ENCODE results near the gene PCSK5.

PCSK5 gene

GRCh38 chr9:76200745-76201144 is 310.3 kb downstream of the PCSK5 start:
- no peak for TF ChIP-seq YY1 (IDR thresholded peaks at IDR 0.05; ENCODE audit: low read depth)
- no peak for TF ChIP-seq USF1 (IDR thresholded peaks at IDR 0.05)
- no peak for TF ChIP-seq CEBPB (IDR thresholded peaks at IDR 0.05)
- no peak for TF ChIP-seq RAD21 (IDR thresholded peaks at IDR 0.05; ENCODE audit: low read depth)
- no peak for TF ChIP-seq MAX (IDR thresholded peaks at IDR 0.05)
- TF ChIP-seq EGR1 (IDR thresholded peaks at IDR 0.05) = no peak
- TF ChIP-seq CREB1 (IDR thresholded peaks at IDR 0.05; ENCODE audit: low read depth) = no peak
- TF ChIP-seq REST (IDR thresholded peaks at IDR 0.05; ENCODE audit: low read depth) = no peak
- TF ChIP-seq TCF12 (IDR thresholded peaks at IDR 0.05; ENCODE audit: low read depth) = no peak
- no peak for TF ChIP-seq TEAD4 (IDR thresholded peaks at IDR 0.05)
- no peak for TF ChIP-seq ZBTB7A (IDR thresholded peaks at IDR 0.05; ENCODE audit: low read depth)
- no peak for TF ChIP-seq EP300 (IDR thresholded peaks at IDR 0.05; ENCODE audit: borderline replicate concordance)
- no peak for TF ChIP-seq FOXM1 (IDR thresholded peaks at IDR 0.05; ENCODE audit: borderline replicate concordance, low read depth)
- no peak for TF ChIP-seq NFIC (IDR thresholded peaks at IDR 0.05)
- TF ChIP-seq TAF1 (IDR thresholded peaks at IDR 0.05; ENCODE audit: low read depth) = no peak

- TF ChIP-seq TAF1 (IDR thresholded peaks at IDR 0.05; ENCODE audit: low read depth) = no peak
- no peak for TF ChIP-seq MAX (IDR thresholded peaks at IDR 0.05)
- no peak for TF ChIP-seq REST (IDR thresholded peaks at IDR 0.05; ENCODE audit: low read depth)
- TF ChIP-seq TCF12 (IDR thresholded peaks at IDR 0.05; ENCODE audit: low read depth) = no peak
- no peak for TF ChIP-seq YY1 (IDR thresholded peaks at IDR 0.05; ENCODE audit: low read depth)
- TF ChIP-seq EGR1 (IDR thresholded peaks at IDR 0.05) = no peak
- TF ChIP-seq RAD21 (IDR thresholded peaks at IDR 0.05; ENCODE audit: low read depth) = no peak
- TF ChIP-seq CEBPB (IDR thresholded peaks at IDR 0.05) = no peak
- no peak for TF ChIP-seq TEAD4 (IDR thresholded peaks at IDR 0.05)
- no peak for TF ChIP-seq NFIC (IDR thresholded peaks at IDR 0.05)
- no peak for TF ChIP-seq CREB1 (IDR thresholded peaks at IDR 0.05; ENCODE audit: low read depth)
- TF ChIP-seq FOXM1 (IDR thresholded peaks at IDR 0.05; ENCODE audit: borderline replicate concordance, low read depth) = no peak
- TF ChIP-seq ZBTB7A (IDR thresholded peaks at IDR 0.05; ENCODE audit: low read depth) = no peak
- no peak for TF ChIP-seq USF1 (IDR thresholded peaks at IDR 0.05)
- TF ChIP-seq EP300 (IDR thresholded peaks at IDR 0.05; ENCODE audit: borderline replicate concordance) = no peak
These were observed 312.9 kb downstream of the PCSK5 start for GRCh38 chr9:76203373-76203772.

- TF ChIP-seq MAX (IDR thresholded peaks at IDR 0.05) (no peak), USF1 (IDR thresholded peaks at IDR 0.05) (no peak), TEAD4 (IDR thresholded peaks at IDR 0.05) (no peak), YY1 (IDR thresholded peaks at IDR 0.05; ENCODE audit: low read depth) (no peak), REST (IDR thresholded peaks at IDR 0.05; ENCODE audit: low read depth) (no peak), EP300 (IDR thresholded peaks at IDR 0.05; ENCODE audit: borderline replicate concordance) (no peak), TCF12 (IDR thresholded peaks at IDR 0.05; ENCODE audit: low read depth) (no peak), CREB1 (IDR thresholded peaks at IDR 0.05; ENCODE audit: low read depth) (no peak), ZBTB7A (IDR thresholded peaks at IDR 0.05; ENCODE audit: low read depth) (no peak), CEBPB (IDR thresholded peaks at IDR 0.05) (no peak)
These were observed 316.3 kb downstream of the PCSK5 start for GRCh38 chr9:76206821-76207220.

GRCh38 chr9:76213751-76214150 is 323.3 kb downstream of the PCSK5 start:
- TF ChIP-seq FOXM1 (IDR thresholded peaks at IDR 0.05; ENCODE audit: borderline replicate concordance, low read depth) = no peak
- no peak for TF ChIP-seq NFIC (IDR thresholded peaks at IDR 0.05)
- TF ChIP-seq EP300 (IDR thresholded peaks at IDR 0.05; ENCODE audit: borderline replicate concordance) = no peak
- no peak for TF ChIP-seq CREB1 (IDR thresholded peaks at IDR 0.05; ENCODE audit: low read depth)
- no peak for TF ChIP-seq TAF1 (IDR thresholded peaks at IDR 0.05; ENCODE audit: low read depth)
- TF ChIP-seq TCF12 (IDR thresholded peaks at IDR 0.05; ENCODE audit: low read depth) = no peak
- TF ChIP-seq EGR1 (IDR thresholded peaks at IDR 0.05) = no peak
- TF ChIP-seq MAX (IDR thresholded peaks at IDR 0.05) = no peak
- TF ChIP-seq REST (IDR thresholded peaks at IDR 0.05; ENCODE audit: low read depth) = no peak
- no peak for TF ChIP-seq USF1 (IDR thresholded peaks at IDR 0.05)
- no peak for TF ChIP-seq TEAD4 (IDR thresholded peaks at IDR 0.05)
- TF ChIP-seq CEBPB (IDR thresholded peaks at IDR 0.05) = no peak
- no peak for TF ChIP-seq RAD21 (IDR thresholded peaks at IDR 0.05; ENCODE audit: low read depth)
- no peak for TF ChIP-seq YY1 (IDR thresholded peaks at IDR 0.05; ENCODE audit: low read depth)
- TF ChIP-seq ZBTB7A (IDR thresholded peaks at IDR 0.05; ENCODE audit: low read depth) = no peak

Measured in Ishikawa (cell line).